NCI-H526 treated with DMSO at 0.1 percent for 48 hours (cell line): Measurements from ENCODE around the gene KCMF1.
A peak's percentile ranks its signal among the peaks of the same experiment; 100 is the strongest.
"Not testable (repeated sequence)": the region's sequence is repeated elsewhere in the genome, so short reads cannot be mapped to it uniquely, and the experiment has no call there.

Experiments
- DNase-seq: peaks from one replicate; lab custom pipeline; 2025; lab: John Stamatoyannopoulos, UW

KCMF1 gene

DNA sequence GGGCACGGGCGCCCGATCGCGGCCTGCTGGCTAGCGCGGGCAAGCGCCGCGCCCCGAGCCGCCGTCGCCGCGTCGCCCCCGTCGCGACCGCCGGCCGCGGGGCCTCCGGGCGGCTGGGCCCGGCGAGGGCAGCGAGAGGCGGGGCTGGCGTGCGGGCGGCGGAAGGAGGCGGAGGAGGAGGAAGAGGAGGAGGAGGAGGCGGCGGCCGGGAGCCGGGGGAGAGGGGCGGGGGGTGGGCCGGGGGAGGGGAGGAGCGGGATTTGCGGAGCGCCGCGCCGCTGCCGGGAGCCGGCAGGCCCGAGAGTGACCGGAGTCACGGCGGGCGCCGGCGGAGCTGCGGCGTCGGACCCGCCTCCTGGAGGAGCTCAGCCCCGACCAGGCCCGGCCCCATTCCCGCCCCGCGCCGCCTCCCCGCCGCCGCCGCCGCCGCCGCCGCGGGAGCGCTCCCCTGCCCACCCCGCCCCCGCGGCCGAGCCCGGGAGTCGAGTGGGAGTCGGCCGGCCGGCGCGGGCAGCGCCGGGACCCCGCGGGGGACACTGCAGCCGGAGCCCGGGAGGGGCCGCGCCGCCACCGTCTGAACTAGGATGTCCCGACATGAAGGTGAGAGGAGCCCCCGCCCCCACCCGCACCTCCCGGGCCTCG lies at the start of gene KCMF1:
Gene KCMF1 (plus strand): TSS at position 294 of the 642 bp plus-strand sequence. CDS start 291 bp downstream, at position 585.
- DNase-seq = peak; percentile 24

DNA sequence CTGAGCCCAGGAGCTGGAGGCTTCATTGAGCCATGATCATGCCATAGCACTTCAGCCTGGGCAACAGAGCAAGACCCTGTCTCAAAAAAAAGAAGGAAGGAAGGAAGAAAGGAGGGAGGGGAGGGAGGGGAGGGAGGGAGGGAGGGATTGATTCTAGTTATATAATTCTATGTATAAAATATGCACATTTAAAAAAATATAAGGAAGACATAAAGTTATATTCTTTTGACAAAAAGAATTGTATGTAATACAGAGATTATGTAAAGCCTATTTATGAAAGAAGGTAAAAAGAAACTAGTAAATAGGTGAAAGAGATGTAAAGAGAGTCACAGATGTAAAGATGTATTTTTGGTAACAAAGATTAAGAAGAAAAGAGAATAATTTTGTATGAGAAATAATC lies 48.0 kb upstream of the KCMF1 start:
- DNase-seq = no peak

DNA sequence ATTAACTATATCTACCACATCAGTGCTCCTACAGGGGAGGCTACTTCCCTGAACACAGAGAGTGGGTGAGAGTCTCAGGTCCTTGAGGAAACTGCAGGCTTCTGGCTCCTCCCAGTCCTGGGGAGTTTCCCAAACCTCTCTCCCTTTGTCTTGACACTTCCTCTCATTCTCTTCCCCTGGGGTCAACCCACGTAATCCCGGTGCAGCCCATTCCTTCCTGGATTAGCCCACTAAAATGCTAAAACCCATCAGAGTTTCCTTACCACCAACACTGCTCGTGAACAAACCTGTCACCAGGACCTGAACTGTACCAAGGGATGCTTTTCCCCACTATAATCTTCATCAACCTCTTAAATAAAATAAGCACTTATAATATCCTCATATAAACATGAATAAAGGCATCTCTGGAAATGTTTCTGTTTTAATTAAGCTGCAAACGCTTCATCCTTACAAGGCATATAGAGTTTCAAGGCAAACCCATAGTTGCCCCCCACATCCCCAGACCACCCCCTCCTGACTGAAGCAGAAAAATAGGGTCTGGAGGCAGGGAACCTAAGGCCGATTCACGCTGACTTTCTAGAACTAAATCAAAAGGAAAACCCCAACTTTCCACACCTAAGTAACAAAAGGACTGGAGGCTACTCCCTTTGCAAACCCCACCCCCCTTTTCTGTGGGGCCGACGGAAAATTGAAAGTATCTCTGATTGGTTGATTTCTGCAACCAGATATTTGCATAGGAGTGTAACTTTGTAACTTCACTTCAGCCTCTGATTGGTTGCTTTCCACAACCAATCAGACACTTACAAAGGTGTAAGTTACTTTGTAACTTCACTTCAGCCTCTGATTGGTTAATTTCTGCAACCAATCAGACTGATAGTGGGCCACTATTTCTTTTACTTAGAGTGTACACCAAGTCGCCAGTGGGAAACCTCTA lies 46.5 kb upstream of the KCMF1 start:
- DNase-seq = no peak

DNA sequence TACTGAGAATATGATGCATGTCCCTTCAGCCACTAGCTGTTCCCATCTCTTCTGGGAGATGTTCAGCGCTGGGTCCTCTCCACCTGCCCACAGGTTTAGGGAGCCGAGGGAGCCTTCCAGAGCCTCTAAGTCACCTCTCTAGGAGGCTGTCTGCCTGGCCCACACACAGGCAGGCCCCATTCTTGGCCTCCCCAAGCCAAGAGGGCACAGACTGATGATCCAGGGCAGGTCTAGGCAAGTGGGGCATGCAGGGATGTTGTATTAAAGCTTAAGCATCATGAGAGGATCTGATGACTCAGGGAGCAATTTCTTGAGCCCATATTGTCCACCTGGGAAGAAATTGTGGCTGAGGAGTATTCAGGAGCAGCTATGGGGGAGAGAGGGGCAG lies 45.6 kb upstream of the KCMF1 start:
- DNase-seq = no peak

DNA sequence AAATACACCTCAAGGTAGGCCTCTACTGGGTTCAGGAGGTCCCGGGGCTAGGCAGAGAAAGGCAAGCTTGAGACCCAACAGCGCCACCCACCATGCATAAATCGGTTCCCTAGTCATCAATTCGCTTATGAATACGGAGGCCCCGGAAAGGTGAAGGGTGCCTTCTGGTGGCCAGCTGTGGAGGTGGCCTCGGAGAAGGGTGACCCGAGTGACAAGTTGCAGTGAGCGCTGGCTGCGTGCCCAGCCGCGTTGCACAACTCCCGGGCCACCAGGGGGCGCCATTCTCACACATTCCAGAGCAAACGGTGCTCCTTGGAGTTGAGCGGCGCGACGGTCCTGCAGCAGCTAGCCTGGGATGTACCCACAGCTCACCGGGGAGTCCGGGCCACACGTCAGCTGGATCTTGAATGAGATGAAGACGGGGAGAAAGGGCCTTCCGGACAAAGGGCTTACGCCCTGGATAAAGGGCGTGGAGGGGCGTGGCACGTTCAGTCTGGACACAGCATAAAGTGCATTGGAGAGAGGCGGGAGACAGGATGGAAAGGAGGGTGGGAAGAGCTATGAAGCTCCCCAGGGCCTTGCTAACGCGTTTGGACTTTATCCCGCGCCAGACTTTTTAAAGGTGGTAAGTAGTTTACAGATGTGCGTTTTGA lies 45.1 kb upstream of the KCMF1 start:
- peak; percentile 87 for DNase-seq

DNA sequence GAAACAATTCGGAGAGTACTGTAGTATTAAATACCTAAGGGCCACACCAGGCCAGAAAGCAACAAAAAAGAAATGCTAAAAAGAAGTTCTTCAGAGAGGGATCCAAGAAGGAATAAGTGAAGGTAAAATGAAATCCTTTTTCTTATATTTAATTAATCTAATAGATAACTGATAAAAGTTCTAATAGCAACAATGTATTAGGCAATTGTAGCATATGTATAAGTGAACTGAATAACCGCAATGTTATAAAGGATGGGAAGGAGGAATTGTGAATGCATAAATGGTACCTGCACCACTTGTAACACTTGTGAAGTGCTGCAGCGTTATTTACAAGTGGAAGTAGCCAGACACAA lies 43.7 kb upstream of the KCMF1 start:
- DNase-seq = no peak

DNA sequence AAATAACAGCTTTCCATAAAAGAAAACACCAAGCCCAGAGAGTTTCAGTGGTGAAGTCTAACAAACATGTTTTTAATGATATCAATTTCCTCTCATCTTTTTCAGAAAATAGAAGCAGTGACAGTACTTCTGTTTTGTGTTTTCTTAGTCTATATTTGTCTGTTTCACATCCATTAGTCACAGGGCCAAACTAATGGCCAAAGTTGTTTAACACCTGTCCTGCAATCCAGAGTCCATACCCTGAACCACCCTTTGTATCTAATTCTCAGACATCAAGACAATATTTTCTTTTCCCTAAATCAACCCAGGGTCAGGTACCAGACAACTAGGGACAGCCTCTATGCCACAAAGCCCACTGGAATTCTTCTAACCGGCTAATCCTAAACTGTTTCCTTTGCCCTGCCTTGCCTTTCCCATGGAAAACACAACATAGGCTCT lies 39.6 kb upstream of the KCMF1 start:
- no peak for DNase-seq

DNA sequence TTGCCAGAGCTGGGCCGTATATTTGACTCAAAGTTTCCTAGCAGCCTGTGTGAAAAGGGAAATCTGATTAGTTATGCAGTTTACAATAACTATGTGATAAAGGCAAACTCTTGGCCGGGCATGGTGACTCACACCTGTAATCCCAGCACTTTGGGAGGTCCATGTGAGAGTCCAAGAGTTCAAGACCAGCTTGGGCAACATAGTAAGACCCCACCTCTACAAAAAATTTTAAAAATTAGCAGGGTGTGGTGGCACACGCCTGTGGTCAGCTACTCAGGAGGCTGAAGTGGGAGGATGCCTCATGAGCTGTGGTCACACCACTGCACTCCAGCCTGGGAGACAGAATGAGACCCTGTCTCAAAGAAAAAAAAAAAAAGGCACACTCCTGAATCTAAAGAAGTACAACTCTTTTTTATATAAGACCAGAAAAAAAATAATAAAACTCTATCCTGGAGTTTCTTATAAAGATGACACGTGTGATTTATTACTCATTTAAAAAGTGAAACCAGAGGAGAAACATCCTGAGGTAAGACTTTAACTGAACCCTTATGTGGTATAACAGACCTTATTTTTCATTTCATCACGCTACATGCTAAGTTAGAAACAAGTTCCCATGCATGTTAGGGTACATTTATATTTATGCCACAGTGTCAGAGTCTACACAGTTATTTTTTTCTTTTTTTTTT lies 32.6 kb upstream of the KCMF1 start:
- DNase-seq = no peak

DNA sequence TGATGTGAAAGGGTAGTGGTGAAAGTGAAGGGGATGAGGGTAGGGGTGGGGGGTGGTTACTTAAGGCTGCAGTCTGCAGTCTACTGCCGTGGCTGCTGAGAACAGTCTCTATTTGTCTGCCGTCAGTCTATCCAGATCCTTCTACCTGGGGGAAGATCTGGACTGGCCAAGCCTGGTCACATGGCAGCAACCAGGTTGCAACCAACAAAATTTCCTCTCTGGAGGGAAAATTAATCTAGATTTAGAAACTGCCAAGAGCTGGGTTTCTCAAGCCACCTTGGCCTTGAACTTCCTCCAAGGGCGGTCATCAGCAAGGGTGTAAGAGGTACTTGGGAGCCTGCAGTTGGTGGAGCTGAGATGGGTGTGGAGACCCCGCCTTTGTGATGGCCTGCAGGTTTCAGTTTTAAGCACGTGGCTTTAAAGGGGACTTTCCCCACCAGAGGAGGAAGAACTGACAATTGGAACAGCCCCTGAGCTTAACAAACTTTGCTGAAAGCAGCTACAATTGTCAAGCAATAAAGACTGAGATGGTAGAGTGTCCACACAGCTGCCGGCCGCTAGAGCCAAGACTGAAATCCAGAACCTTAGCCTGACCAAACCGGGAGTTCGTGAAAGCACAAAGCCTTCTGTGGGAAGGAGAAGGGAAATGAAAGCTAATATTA lies 31.4 kb upstream of the KCMF1 start:
- no peak for DNase-seq

DNA sequence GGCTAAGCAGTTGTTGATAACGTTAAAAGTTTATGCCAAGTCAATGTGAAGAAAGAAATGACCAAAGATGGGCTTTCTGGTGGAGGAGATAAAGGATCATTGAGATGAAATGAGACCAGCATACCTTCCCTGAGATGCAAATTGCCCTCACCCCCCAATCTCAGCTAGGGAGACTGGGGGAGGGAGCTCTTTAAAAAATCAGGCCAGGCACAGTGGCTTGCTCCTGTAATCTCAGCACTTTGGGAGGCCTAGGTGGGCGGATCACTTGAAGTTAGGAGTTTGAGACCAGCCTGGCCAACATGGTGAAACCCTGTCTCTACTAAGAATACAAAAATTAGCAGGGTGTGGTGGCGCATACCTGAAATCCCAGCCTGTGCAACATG lies 30.9 kb upstream of the KCMF1 start:
- no peak for DNase-seq

DNA sequence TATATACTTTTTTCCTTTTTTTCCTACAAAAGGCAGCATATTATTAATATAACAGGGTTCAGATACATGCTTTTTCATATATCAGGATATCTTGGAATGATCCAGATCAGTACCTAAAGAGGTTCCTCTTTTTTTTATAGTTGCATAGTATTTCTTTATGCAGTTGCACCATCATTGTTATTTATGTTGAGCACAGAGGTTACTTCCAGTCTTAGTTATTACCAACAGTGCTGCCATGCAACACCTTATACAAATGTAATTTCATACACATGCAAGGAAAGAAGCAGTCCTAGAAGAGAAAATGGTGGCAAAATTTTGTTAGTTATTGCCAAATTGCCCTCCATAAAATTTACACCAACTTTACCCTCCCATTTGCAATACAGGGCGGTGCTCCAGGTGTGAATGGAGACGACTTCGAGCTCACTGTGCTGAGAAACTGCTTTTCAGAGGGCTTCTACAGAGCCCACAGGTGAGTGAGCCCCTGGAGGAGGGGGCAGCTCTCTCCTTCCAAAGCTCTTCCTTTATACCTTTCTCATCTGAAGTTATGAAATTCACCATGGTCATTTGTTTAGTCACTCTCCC lies 30.0 kb upstream of the KCMF1 start:
- no peak for DNase-seq

DNA sequence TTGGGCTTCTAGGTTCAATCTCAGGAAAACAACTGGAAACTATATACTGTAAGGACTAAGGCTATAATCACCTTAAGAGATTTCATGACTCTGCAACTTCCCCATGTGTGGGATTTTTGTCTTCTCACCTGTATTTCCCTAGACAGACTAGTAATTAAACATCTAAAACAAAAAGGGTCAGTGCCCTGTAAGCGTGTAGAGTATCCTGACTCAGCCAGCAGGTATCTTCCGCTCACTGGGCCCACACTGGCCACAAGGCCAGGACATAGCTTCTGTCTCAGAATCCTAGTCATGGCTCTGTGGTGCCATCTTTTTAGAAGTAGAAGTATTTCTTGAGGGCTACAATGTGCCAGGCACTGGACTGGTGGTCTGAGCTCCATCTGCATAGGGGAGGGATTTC lies 28.8 kb upstream of the KCMF1 start:
- no peak for DNase-seq

DNA sequence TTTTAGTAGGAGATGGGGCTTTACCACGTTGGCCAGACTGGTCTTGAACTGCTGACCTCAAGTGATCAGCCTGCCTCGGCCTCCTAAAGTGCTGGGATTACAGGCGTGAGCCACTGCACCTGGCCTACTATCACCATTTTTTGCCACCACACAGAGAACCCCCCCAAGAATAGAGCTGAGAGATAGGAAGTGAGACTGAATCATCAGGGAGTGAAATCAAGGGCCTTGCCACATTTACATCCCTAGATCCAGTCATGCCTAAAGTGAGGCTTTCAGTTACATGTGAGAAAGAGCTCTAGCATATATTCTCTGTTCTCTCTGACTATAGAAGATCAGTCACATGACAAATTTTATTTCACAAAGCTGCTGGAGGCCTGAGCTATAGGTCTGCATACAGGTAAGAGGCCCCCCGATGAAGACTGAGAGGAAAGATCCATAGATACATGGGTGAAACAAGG lies 28.0 kb upstream of the KCMF1 start:
- DNase-seq = no peak

DNA sequence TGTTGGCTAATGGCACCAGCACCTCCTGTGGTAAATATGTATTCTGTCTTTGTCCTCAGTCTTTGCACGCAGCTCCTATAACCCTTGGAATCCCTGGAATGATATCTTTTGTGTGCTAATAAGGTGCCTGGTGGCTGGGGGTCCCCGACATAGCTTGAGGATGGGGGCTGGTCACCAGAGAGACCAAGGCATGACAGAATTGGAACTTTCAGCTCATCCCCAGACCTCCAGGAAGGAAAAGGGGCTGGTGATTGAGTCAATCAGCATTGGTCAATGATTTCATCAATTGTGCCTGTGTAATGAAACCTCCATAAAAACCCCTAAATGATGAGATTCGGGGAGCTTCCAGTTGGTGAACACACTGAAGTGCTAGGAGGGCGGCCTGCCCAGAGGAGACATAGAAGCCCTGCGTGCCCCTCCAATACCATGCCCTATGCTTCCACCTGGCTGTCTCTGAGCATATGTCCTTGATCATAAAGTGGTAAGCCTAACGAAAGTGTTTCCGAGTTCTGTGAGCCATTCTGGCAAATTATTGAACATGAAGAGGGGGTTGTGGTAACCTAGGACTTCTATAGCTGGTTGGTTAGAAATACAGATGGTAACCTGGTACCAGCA lies 26.6 kb upstream of the KCMF1 start:
- DNase-seq = no peak

DNA sequence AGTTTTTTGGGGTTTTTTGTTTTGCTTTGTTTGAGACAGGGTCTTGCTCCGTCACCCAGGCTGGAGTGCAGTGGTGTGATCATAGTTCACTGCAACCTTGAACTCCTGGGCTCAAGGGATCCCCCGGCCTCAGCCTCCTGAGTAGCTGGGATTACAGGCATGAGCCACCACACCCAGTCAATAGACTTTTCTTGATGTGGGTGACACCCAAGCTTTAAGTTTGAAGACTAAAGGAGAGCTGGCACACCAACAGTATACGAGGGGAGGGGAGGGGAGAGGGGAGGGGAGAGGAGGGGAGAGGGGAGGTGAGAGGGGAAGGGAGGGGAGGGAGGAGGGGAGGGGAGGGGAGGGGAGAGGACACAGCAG lies 25.1 kb upstream of the KCMF1 start:
- DNase-seq = not testable (repeated sequence)

DNA sequence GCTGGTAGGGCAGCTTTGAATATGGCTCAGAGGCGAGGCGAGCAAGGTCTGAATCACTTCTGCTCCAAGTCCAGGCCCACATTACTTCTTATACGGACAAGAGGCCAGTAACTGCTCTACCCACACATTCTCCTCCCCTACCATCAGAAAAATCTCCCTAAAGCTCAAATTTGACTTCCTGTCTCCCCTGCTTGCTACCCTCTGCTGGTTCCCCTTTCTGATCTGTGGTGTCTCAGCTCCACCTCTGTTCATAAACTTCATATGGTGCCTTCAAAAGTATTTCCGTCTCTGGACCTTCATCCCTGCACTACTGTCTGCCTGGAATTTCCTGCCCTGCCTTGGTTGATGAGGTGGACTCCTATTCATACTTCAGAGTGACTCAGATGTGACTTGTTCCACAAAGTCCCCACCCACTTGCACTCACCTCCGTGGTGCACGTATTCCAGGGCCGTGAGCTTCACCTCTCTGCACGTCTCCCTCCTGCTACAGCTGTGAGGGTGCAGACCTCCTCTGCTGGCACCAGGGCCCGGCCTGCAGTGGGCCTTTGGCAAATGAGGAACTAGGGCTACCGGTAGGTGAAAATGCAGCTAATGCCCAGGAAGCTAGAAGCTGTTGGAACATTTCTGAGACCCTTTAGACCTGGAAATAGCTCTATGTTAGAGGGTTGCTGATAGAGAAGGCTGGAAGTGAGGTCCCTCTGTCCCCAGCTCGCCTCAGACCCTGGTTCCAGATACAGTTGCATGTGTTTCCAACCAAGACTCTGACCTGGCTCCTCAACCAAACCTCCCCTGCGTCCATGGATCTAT lies 24.6 kb upstream of the KCMF1 start:
- no peak for DNase-seq

DNA sequence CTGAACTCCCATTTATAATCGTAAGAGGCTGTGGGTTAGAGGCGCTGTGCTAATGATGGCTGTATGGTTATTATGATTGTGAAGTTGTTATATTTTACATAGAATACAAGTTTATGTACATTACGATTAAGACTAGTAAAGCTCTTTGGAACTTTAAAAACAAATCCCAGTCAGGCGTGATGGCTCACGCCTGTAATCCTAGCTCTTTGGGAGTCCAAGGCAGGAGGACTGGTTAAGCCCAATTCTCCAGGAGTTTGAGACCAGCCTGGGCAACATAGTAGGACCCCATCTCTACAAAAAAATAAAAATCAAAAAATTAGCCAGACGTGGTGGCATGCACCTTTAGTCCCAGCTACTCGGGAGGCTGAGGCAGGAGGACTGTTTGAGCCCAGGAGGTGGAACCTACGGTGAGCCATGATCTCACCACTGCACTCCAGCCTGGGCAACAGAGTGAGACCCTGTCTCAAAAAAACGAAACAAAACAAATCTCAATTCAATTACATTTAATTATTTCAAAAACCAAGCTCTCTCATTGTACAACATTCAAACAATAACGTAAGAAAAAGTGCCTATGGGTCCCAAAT lies 23.9 kb upstream of the KCMF1 start:
- DNase-seq = no peak

DNA sequence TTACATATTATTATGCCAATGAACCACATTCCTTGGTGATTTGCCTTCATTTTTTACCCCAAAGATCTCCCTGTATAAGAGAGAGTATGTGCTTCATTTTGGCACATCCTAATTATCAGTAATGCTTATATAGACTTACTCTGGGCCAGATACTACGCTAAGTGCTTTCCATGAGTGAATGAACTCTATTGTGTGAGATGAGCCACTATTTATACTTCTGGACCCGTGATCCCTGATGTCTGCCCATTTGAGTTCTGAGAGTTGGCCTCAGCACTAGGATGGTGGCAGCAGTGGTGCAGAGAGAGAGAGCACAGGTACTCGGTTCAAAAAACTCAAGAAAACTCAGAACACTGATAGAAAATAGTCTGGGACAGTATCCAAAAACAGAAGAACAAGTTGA lies 17.4 kb upstream of the KCMF1 start:
- no peak for DNase-seq

DNA sequence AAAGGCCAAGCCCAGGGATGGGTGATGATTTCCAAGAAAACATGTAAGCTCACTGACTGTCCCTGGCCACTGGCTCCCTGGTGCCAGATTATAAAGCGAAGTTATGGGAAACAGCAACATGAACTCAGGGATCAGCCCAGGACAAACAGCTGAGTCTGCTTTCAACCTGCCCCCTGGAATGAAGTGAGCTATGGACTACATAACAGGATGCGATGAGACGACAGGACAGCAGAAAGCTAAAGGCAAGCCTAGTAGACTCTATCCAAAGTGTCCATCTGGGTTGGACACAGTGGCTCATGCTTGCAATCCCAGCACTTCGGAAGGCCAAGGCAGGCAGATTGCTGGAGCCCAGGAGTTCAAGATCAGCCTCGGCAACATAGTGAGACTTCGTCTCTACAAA lies 16.6 kb upstream of the KCMF1 start:
- DNase-seq = no peak
